Fibroblast of pulmonary artery (primary cell): ENCODE data around the gene KCNMA1.

ENCODE experiments used
- DNase-seq: peaks from one replicate; pipeline ENCODE4 v3.0.0-alpha.2; 2010; ENCODE audit warnings: low read depth
- H3K4me3 ChIP-seq: replicated peaks from 2 replicates; pipeline ENCODE4 v1.5.1; 2011; ENCODE audit warnings: low read depth, mild to moderate bottlenecking, control low read depth, low read length, moderate library complexity
- TF ChIP-seq, protein P1 (sequence below): IDR thresholded peaks from 2 replicates; pipeline ENCODE4 v1.5.1; 2011; ENCODE audit warnings: mild to moderate bottlenecking, control low read depth, low read length, inconsistent platforms; ENCODE audit errors: missing control alignments

Gene KCNMA1

DNA sequence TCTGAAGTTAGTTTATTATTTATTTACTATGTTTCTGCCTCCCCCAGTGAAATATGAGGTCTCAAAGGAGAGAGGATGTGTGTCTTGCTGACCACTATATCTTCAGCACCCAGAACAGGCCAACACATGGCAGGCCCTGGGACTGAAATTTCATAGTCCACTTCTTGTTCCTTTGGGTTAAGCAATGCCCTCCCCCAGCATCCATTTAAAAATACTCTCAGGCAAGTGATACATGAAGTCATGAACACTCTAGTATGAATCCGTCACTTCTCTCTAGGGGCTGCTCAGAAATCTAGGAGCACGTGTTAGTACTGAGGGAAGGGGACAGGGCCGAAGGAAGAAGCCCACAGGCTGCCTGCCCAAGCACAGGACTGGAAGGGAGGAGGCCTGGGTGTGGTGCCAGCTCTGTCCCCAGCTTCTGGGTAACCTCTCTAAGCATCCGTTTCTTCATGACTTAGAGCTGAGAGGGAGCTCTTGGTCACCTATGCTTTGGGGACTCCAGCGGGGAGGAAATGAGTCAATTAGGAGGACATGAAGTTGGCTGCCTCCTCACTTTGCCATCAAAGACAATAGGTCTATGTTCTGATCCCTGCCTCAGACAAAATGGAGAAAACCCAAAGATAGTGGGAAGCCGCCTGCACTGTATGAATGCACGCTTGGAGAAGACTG, 119.2 kb downstream of the KCNMA1 start:
- TF ChIP-seq, protein P1, sequence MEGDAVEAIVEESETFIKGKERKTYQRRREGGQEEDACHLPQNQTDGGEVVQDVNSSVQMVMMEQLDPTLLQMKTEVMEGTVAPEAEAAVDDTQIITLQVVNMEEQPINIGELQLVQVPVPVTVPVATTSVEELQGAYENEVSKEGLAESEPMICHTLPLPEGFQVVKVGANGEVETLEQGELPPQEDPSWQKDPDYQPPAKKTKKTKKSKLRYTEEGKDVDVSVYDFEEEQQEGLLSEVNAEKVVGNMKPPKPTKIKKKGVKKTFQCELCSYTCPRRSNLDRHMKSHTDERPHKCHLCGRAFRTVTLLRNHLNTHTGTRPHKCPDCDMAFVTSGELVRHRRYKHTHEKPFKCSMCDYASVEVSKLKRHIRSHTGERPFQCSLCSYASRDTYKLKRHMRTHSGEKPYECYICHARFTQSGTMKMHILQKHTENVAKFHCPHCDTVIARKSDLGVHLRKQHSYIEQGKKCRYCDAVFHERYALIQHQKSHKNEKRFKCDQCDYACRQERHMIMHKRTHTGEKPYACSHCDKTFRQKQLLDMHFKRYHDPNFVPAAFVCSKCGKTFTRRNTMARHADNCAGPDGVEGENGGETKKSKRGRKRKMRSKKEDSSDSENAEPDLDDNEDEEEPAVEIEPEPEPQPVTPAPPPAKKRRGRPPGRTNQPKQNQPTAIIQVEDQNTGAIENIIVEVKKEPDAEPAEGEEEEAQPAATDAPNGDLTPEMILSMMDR = no peak
- DNase-seq = no peak

DNA sequence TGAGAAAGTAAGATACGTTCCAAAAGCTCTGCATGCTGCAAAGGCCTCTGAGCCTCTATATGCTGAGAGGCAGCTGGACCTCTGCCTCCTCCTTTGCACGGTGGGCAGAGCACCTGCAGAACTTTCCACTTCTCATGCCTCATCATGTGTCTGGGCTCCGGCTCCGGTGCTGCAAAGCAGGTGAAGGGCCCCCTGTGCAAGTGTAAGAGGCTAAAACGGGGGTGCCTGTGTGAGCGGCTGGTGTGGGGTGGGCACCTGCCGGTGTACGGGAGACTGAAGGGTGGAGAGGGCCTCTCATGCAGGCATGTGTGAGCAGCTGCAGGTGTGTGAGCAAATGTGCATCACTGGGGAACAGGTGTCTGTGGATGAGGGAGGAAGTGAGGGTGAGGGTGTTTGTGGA, 121.0 kb downstream of the KCNMA1 start:
- TF ChIP-seq, protein P1 = no peak
- no peak for DNase-seq
- no peak overlapping the region for H3K4me3 ChIP-seq

More for the DNA sequence above, 119.2 kb downstream of the KCNMA1 start:
- H3K4me3 ChIP-seq = no peak overlapping the region

DNA sequence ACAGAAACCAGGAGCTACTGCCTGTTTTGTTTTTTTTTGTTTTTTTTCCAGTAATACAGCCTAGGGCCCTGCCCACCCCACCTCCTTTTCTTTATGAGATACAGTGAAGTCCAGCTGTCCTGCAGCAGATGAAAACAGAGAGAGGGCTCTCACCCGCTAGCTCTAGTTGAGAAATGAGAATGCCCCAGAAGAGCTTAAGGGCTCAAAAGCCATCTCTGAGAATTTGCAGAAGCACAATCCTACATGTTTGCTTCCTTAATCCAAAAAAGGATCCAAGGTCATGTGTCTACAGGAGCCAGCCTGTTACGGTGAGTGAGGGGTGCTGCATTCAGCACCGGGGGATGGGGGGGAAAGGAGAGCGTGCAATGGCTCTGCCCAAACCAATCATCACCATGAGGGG, 122.7 kb downstream of the KCNMA1 start:
- DNase-seq = no peak
- TF ChIP-seq, protein P1 = no peak
- no peak overlapping the region for H3K4me3 ChIP-seq

DNA sequence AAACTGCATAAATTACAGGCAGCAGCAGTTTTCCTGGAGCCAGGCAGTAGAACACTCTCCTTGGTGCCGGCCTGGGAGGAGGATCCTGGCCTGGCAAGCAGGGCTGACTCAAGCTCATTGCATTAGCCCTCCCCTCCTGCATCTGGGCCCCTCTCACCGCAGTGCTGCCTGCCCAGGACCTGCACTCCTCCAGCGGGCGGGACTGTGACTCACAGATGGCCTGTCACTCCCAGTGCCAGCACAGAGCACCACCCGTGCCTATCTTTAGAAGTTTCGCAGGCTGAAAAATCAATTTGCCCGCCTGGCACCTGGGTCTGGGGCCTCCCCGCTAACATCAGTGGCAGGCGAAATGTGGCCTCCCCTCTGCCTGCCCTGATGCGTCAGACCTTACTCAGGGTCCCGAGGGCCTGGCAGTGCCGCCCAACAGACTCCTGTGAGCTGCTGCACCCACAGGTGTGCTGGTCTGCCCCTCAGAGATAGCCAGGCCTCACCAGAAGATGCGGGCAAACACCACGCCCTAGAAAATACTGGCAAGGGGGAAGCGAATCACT, 123.8 kb downstream of the KCNMA1 start:
- DNase-seq = peak; percentile 70
- TF ChIP-seq, protein P1 = no peak
- H3K4me3 ChIP-seq = no peak overlapping the region

DNA sequence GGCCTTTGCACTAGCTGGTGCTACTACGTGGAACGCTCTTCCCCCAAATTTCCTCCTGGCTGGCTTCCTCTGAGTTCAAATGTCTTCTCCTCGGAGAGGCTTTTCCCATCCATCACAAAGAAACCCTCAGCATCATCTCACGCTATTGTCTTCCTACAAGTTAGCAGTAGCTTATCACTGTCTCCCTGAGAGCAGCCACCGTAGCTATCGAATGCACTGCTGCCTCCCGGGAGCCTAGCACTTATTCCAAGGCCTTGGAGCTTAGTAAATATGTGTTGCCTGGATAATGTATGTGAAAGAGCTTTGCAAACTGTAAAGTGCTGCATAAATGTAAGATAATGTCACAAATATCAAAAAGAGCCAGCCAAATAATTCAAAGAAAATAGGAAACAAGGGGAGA, 124.4 kb downstream of the KCNMA1 start:
- no peak overlapping the region for H3K4me3 ChIP-seq

DNA sequence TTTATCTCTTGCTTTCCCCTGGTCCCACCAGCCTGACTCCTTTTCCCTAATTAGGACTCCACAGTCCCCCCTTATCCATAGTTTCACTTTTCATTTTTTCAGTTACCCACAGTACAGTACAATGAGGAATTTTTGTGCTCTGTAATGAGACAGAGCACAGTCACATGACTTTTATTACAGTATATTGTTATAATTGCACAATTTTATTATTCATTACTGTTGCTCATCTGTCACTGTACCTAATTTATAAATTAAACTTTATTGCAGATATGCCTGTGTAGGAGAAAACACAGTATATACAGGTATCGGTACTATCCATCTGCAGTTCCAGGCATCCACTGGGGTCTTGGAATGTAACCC, 125.4 kb downstream of the KCNMA1 start:
- DNase-seq = no peak
- TF ChIP-seq, protein P1 = no peak
- no peak overlapping the region for H3K4me3 ChIP-seq

More for the DNA sequence above, 124.4 kb downstream of the KCNMA1 start:
- TF ChIP-seq, protein P1 = no peak
- DNase-seq = no peak
